Raji (cell line): Measurements from ENCODE around the gene REXO2.

Source experiments
- POLR2A ChIP-seq: IDR thresholded peaks from 2 replicates; pipeline ENCODE4 v1.6.1; 2011; ENCODE audit warnings: low read depth, low read length, control low read depth; ENCODE audit not compliant: insufficient read depth

Gene REXO2

DNA sequence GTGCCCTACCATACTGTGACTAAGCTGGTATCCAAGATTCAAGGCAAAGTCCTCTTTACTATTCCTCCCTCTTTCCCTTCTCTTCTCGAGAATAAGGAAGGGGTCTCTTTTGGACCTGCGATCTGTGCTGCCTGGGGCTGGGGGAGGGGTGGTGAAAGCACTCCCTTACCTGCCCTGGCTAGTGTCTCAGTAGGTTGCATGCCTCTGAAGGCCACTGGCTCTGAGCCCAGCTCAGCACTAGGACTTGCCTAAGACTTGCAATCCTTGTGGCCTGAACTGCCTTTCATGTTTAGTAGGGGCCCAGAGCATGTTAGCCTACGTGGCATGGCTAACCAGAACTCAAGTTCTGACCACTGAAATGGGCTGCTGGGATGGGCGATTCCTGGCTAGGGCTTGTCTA, 13.0 kb upstream of the REXO2 start:
- TF ChIP-seq POLR2A: no peak

DNA sequence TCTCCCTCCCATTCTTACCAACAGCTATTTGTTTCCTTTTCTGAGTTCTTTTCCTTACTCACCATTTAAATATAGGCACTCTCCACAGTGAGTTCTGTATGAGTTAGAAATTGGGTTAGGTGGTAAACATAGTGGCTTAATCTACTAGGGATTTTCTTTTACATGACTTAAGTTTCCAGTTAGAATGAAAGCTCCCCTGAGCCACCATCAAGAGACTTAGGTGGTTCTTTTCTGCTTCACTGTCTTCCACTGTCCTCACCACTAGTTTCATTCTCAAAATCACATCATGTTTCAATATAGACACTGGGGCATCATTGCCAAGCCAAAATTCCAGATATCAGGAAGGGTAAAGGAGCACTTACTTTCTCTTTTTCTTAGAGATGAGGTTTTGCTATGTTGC, 9.0 kb upstream of the REXO2 start:
- no peak for TF ChIP-seq POLR2A

DNA sequence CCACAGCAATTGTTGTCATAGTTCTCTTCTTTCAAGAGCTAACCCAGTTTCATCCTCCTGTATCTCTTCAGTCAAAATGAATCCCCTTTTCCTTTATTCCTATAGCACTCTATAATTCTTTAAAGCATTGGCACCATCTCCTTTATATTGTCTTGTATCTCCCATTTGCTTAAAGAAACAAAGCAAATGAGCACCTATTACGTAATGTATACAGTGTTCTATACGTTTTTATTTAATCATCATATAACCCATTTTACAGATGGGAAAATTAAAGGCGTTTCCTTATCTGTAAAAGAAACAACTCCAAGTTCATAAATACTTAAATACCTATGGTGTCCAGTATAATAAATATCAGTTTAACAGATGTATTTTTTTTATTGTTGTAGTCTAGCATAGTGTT, 6.4 kb upstream of the REXO2 start:
- no peak for TF ChIP-seq POLR2A

DNA sequence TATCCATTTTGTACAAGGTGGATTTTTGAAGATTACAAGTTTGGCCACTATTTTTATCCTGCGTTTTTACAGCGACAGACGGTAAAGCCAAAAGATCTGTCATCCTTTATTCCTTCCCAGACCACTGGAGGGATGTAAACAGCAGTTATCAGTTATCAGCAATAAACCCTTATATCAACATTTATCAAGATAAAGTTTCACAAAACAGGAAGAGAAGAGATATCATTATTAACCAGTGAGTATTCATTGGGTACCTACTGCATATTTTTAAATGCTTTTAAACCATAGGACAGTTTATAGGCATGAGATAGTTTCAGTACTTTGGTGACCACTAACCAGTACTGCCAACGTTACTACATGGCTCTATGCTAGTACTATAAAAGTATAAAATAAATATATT, 5.9 kb upstream of the REXO2 start:
- TF ChIP-seq POLR2A: no peak

DNA sequence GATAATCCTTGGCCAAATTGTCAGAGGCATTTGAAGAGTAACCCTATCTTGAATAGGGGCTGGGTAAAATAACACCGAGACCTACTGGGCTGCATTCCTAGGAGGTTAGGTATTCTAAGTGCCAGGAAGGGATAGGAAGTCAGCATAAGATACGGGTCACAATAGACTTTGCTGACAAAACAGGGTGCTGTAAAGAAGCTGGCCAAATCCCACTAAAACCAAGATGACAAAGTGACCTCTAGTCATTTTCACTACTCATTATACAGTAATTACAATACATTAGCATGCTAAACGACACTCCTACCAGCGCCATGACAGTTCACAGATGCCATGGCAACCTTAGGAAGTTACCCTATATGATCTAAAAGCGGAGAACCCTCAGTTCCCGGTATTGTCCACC, 964 bp upstream of the REXO2 start:
- no peak for TF ChIP-seq POLR2A

DNA sequence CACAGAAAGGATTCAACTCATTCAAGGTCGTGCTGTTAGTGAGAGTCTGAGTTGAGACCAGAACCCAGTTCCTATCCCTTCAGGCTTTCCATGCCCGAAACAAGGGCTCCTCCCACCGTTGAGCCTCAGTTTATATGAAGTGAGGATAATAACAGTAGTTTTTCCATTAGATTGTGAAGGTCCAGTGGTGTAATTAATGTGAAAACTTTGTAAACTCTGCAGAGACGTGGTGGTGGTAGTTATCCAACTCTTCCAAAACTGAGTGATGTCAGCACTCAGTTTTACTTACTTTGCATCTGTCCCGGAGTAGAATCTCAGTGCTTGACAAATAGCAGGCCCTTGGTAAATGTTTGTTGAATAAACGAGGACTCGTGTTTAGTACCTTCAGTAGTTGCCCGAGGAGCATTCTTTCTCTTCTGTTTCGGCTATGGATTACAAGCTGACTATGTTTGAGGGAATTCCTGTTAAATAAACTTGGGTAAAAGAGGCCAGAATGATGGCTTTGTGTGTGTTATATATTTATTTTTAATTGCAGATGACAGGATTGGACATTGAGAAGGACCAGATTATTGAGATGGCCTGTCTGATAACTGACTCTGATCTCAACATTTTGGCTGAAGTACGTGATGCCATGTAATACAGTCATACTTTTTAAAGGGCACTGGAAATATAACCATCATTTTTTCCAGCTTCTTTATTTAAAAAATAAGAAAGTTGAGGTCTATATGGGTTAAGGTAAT, 1.0 kb downstream of the REXO2 start:
- no peak for TF ChIP-seq POLR2A

DNA sequence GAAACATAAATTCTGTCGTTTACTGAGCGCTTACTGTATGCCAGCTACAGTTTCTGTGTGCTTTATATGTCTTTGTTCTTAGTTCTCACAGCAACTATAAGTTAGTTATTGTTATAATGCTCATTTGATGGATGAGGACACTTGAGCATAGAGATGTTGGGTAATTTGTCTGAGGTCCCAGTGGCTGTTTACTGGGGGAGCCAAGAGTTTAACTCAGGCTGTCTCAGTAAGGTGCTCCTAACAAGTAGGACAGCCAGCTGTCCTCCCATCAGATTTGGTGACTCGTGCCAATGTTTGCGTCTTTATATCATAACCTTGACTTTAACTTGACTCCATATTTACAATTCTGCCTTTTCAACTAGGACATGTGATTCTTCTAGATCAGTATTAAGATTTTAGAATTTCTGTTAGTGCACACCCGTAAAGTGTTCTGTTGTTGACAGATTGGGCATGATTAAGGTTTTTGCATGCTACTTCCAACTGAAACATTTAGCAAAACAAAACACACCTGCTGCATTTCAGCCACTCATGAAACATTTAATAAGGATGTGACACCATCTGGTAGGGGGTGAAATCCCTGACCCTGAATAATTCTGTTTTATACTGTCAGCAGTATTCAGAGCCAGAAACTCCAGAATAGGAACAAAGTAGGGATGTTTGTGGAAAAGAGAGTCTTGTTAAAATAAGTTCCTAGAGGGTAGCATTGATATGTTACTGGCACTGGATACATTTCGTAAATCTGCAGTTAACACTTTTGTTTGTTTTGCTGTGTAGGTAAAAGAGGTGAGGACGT, 1.9 kb downstream of the REXO2 start:
- TF ChIP-seq POLR2A: no peak

DNA sequence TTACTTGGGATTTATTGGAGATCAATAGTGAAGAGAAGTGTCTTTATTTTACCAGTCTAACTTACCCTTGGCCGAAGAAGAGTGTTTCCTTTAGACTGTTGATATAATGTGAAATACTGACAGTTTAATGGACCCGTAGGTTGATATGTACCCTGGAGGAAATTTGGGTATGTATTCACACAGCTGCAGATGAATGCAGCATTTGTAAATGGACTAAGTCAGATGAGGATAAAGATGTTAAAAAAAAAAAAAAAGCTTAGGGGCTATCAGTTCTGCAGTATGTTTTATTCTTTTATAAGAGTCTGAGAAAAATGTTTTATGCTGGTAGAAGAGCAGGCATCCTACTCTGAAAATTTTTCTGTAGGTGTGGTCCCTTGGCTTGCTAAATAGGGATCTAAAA, 2.7 kb downstream of the REXO2 start:
- TF ChIP-seq POLR2A: no peak

DNA sequence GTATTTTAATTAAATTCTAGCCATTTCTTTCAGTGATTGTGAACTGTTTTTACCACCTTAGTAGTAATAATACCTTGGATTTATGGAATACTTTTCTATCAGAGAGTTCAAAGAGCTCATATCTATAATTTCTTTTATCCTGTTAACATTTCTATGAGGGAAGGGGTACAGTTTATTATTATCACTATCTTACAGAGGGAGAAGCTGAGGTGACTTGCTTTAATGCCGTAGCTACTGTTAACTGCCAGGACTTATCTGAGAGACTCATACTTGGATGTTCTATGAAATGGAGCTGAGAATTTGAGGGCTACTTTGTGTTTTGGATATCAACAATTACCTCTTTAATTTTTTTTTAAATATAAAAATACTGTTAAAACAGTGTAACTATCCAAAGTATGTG, 3.3 kb downstream of the REXO2 start:
- TF ChIP-seq POLR2A: no peak

DNA sequence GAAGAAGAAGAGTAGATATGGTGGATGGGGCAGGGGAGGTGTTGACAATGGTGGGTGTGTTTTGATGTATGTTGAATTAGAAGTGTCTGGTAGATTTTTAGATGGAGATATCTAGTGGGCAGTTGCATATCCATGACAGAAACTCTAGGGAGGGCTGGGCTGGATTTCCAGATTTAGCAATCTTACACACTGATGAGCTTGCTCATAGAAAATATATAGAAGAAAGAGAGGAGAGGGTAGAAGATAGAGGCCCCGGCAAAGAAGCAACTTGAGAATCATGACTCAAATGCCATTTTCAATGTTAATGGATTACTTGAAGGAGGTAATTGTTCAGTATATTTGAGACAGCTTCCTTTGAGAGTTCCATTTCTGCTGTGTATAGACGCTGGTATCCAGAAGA, 8.2 kb downstream of the REXO2 start:
- no peak for TF ChIP-seq POLR2A

DNA sequence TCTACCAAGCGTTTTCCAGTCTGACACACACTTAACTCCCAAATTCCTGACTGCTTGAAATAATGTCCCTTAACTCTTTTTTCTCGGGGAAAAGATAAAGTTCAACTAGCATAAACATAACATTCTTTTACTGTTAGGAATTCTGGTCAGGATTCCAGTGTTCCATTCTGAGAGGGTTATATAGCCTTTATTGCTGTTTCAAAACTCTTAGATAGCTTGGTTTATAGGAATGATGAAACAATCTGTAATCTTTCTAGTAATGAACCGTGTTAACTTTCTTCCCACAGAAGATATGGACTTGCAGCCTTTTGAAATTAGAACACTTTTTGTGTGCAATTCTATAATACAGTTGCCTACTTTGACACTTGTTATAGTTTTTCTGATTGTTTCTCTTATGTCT, 8.6 kb downstream of the REXO2 start:
- TF ChIP-seq POLR2A: no peak

DNA sequence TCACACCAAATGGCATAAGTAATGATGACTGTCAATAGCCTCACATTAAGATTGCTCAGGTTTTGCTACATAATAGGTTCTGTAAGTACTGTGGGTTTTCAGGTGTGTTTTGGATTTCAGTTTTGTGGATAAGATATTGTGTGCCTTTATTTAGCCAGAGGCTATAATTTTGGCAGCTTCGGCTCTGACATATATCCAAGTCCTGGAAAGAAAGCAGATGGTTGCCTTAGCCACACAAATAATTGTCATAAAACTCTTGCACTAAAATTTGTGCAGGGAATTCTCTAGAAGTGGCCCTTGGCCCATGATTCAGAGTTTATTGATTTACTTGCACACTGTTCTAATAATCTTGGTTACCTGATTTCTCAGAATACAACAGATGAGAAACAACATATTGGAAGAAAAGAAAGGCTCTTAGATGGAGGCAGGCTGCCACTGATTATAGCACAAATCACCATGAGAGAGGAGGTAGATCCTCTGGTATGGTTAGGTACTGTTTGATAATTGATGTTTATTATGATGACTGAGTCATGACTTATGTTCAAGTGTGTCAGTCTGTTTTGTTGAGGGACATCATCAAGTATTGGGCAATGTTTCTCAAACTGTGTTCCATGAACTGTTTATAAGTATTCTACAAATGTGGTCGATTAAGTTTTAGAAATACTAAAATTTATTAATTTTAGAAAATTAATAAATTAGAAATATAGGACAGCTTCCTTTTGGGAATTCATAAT, 9.6 kb downstream of the REXO2 start:
- no peak for TF ChIP-seq POLR2A

DNA sequence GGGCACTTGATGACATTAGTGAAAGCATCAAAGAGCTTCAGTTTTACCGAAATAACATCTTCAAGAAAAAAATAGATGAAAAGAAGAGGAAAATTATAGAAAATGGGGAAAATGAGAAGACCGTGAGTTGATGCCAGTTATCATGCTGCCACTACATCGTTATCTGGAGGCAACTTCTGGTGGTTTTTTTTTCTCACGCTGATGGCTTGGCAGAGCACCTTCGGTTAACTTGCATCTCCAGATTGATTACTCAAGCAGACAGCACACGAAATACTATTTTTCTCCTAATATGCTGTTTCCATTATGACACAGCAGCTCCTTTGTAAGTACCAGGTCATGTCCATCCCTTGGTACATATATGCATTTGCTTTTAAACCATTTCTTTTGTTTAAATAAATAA, 10.6 kb downstream of the REXO2 start:
- TF ChIP-seq POLR2A: no peak

DNA sequence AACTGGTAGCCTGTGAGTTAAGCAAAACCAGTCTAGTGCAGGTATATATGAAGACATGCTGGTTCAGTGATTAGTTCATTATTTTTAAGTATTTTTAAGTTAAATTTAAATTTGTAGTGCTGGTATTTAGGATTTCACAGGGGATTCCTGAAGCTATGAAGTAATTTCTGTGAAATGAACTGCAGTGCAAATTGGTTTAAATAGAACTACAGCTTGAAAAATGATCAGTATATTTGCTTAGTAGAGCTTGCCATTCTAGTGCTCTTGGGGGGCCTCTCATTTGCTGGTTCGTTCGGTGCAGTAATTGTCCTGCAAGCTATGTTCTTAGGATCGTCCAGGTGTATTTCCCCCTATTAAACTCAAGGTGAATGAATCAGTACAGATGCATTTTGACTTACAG, 13.1 kb downstream of the REXO2 start:
- no peak for TF ChIP-seq POLR2A

DNA sequence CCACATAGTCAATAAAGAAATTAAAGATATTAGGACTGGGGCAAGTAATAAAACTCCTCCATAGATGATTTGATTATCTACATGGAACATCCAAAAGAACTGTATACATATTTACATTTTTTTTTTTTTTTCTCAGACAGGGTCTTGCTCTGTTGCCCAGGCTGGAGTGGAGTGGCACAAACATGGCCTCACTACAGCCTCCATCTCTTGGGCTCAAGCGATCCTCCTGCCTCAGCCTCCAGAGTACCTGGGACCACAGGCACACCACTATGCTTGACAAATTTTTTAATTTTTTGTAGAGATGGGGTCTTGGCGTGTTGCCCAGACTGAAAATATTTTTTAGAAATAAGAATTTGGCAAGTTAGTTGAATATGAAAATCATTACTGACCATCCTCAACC, 24.7 kb downstream of the REXO2 start:
- TF ChIP-seq POLR2A: no peak

DNA sequence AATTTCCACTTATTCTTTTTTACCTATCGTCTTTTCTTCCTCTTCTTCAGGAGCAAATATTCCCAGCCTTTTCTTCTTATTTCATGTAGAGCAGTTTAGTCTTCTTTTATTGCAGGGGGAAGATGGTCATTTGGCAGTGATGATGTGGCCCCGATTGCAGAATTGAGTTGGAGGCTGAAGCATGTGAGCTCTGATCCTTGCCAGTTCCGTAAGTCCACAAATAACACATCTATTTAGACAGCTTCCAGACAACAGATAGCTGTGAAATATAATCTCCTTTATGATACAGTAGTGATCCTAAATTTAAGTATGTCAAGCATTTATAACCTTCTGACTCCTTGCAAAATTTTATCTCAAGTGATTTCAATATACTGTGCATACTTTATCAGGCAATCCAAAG, 27.5 kb downstream of the REXO2 start:
- no peak for TF ChIP-seq POLR2A
